ENCODE data around the gene CEP78.
A peak's percentile ranks its signal among the peaks of the same experiment; 100 is the strongest.
"Not testable (repeated sequence)": the region's sequence is repeated elsewhere in the genome, so short reads cannot be mapped to it uniquely, and the experiment has no call there.

Gene CEP78, protein sequence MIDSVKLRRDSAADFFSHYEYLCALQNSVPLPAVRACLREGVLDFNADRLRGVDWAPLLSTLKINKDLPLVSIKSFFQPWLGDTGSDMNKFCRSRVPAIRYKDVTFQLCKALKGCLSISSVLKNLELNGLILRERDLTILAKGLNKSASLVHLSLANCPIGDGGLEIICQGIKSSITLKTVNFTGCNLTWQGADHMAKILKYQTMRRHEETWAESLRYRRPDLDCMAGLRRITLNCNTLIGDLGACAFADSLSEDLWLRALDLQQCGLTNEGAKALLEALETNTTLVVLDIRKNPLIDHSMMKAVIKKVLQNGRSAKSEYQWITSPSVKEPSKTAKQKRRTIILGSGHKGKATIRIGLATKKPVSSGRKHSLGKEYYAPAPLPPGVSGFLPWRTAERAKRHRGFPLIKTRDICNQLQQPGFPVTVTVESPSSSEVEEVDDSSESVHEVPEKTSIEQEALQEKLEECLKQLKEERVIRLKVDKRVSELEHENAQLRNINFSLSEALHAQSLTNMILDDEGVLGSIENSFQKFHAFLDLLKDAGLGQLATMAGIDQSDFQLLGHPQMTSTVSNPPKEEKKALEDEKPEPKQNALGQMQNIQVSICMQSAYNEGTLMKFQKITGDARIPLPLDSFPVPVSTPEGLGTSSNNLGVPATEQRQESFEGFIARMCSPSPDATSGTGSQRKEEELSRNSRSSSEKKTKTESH

DNA sequence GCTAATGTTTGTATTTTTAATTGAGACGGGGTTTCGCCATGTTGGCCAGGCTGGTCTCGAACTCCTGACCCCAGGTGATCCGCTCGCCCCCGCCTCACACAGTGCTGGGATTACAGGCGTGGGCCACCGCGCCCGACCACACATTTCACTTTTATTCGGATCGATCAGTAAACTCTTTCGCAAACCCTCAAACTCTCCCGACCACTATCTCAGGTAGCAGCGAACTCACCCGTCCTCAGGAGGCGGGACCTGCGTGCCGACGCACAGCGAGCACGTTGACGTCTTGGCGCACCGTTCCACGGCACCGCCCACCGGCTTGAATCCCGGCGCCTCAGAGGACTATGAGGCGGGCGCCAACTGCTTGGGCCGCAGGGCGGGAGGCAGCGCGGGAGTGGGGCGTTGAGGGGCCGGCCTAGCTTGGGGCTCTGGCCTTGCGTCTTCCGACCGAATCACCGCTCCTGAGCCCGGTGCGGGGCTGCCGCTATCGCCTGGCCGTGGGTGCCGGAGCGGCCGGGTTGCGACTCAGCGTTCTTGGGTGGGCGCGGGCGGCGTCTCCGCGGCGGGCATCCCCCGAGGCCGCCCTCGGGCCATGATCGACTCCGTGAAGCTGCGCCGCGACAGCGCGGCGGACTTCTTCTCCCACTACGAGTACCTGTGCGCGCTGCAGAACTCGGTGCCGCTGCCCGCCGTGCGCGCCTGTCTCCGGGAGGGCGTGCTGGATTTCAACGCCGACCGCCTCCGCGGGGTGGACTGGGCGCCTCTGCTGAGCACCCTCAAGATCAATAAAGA is at the start of gene CEP78:
TSS of gene CEP78 (plus strand) at position 314 of the 789 bp plus-strand sequence. CDS start at position 590, 276 bp downstream.
- Histone ChIP-seq H3K9ac (peak within 1 kb of the TSS; percentile 78 to 92 (median 87)), H3K9me3 (replicated peaks in 1 of 11) (no peaks in the 10 kb centered on the region), H4K20me1 (peaks cover 0 to 24% (median 0%) of the 10 kb centered on the region in 11 experiments; a peak in 4 of 22 replicates), H3K27me3 (no peaks in the 10 kb centered on the region), H3K36me3 (peaks cover 5 to 25% (median 15%) of the 10 kb centered on the region in 11 experiments; a peak in 21 of 22 replicates), H3K4me1 (peaks cover 7 to 43% (median 37%) of the 10 kb centered on the region in 10 experiments; a peak in 19 of 20 replicates), H3K27ac (peak within 1 kb of the TSS; percentile 56 to 90 (median 82); a peak in 21 of 22 replicates), H3K4me3 (peak within 1 kb of the TSS; percentile 72 to 96 (median 79)), H3K4me2 (peak within 1 kb of the TSS; percentile 80 to 95 (median 91))
- no peak for TF ChIP-seq Cebpa-rat (IDR thresholded peaks at IDR 0.05)

DNA sequence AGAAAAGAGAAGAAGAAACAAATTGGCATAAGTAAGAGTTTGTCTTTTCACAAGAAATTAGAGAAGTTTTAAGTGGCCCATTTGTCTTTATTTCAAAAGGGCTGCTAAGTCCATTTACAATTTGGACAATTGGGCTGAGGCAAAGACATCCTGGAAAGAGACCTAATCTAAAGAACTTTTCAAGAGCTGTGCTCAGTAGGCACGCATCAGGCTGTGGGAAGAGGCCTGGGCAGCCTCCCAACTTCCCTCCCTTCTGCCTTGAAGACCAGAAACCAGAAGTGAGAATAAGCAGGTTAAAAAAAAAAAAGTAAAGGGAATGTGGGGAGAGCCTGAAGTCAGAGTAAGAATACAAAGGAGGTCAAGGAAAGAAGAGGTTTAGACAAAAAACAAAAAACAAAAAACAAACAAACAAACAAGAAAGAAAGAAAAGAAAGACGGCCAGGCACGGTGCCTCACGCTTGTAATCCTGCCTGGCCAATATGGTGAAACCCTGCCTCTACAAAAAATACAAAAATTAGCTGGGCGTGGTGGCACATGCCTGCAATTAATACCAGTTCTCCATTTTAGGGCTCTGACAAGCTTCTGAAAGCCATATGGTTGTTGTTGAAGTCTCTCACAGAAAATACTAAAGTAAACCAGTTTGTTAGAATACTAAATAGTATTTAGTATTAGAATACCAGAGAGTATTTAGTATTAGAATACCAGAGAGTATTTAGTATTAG is 48.0 kb upstream of the CEP78 start:
- H3K9ac ChIP-seq, result no peak overlapping the region
- H3K9me3 ChIP-seq (replicated peaks in 1 of 11), result peaks cover 0 to 4% (median 0%) of the 10 kb centered on the region in 11 experiments; a peak in 1 of 22 replicates
- H3K4me1 ChIP-seq, result peaks cover 0 to 33% (median 4%) of the 10 kb centered on the region in 10 experiments; a peak in 8 of 20 replicates
- no peaks in the 10 kb centered on the region for H4K20me1 ChIP-seq
- H3K4me3 ChIP-seq, result no peak overlapping the region
- H3K4me2 ChIP-seq, result peak overlapping the region in 4 of 11 experiments; percentile 19 to 61 (median 48); a peak in 8 of 22 replicates
- no peaks in the 10 kb centered on the region for H3K36me3 ChIP-seq
- no peak overlapping the region for H3K27ac ChIP-seq
- no peaks in the 10 kb centered on the region for H3K27me3 ChIP-seq
- no peak for TF ChIP-seq Cebpa-rat (IDR thresholded peaks at IDR 0.05)

DNA sequence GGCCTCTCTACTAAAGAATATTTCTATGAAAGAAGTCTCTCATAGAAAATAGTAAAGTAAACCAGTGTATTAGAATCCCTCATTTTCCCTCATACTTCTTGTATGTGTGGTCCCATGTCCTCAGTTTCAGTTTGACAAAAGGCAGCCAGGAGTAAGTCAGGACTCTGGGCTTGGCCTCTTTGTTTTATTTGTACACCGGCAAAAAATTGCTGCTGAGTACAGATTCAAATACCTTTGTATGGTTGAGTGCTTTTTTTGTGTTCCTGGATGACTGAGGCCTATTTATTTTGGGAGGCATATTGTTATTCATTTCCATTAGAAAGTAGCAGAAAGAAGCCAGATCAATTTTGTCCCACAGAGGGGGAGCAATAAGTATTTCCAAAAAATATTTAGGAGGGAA is 47.3 kb upstream of the CEP78 start:
- Histone ChIP-seq H3K27me3 (no peaks in the 10 kb centered on the region), H4K20me1 (no peaks in the 10 kb centered on the region), H3K9ac (no peak overlapping the region), H3K9me3 (replicated peaks in 1 of 11) (peaks cover 0 to 4% (median 0%) of the 10 kb centered on the region in 11 experiments; a peak in 2 of 22 replicates), H3K4me1 (peaks cover 0 to 33% (median 4%) of the 10 kb centered on the region in 10 experiments; a peak in 8 of 20 replicates), H3K36me3 (no peaks in the 10 kb centered on the region), H3K27ac (no peak overlapping the region), H3K4me3 (no peak overlapping the region), H3K4me2 (peak overlapping the region in 4 of 11 experiments; percentile 27 to 61 (median 42); a peak in 5 of 22 replicates)
- TF ChIP-seq Cebpa-rat (IDR thresholded peaks at IDR 0.05), result no peak

DNA sequence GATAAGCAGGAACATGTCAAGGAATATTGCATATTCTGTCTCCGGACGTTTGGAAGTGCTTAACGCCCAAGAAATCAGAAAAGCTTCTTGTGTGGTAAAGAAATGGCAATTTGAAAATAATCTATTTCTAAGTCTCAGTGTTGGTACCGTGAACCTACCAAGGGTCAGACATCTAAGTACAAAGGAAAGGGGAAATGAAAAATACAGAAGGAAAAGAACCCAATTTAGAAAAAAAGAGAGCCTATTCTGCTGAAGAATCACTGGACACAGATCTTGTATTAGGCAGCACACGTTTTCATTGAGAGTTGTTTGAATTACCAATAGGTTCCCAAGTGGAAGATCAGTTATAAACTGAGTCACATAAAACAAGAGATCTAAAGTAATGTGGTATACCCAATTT is 46.9 kb upstream of the CEP78 start:
- H3K4me3 ChIP-seq, result no peak overlapping the region

DNA sequence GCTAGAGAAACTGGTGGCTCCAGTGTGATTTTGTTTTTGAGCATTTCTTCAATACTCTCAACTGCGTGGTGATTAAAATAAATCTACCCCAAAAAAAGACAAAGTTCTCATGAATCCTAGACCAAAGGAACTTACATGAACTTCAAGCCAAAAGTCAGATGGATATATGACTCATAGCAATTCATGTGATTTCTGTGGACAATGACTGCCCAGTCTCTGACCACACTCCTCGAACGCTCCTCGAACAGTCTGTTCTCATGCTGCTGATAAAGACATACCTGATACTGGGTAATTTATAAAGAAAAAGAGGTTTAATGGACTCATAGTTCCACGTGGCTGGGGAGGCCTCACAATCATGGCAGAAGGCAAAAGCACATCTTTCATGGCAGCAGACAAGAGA is 46.4 kb upstream of the CEP78 start:
- no peaks in the 10 kb centered on the region for H4K20me1 ChIP-seq
- no peak overlapping the region for H3K27ac ChIP-seq
- no peak for TF ChIP-seq Cebpa-rat (IDR thresholded peaks at IDR 0.05)
- H3K9ac ChIP-seq, result no peak overlapping the region
- H3K4me2 ChIP-seq, result peak overlapping the region in 4 of 11 experiments; percentile 27 to 61 (median 42); a peak in 6 of 22 replicates
- H3K4me1 ChIP-seq, result peaks cover 0 to 35% (median 6%) of the 10 kb centered on the region in 10 experiments; a peak in 10 of 20 replicates
- H3K27me3 ChIP-seq, result no peaks in the 10 kb centered on the region
- H3K9me3 ChIP-seq (replicated peaks in 1 of 11), result peaks cover 0 to 4% (median 0%) of the 10 kb centered on the region in 11 experiments; a peak in 2 of 22 replicates
- H3K4me3 ChIP-seq, result no peak overlapping the region
- H3K36me3 ChIP-seq, result no peaks in the 10 kb centered on the region

More for the DNA sequence above, 46.9 kb upstream of the CEP78 start:
- Histone ChIP-seq H3K27ac (no peak overlapping the region), H3K27me3 (no peaks in the 10 kb centered on the region), H3K36me3 (no peaks in the 10 kb centered on the region), H4K20me1 (no peaks in the 10 kb centered on the region), H3K9me3 (replicated peaks in 1 of 11) (peaks cover 0 to 4% (median 0%) of the 10 kb centered on the region in 11 experiments; a peak in 2 of 22 replicates), H3K4me2 (peak overlapping the region in 4 of 11 experiments; percentile 27 to 61 (median 42); a peak in 5 of 22 replicates), H3K9ac (no peak overlapping the region), H3K4me1 (peaks cover 0 to 33% (median 4%) of the 10 kb centered on the region in 10 experiments; a peak in 9 of 20 replicates)
- no peak for TF ChIP-seq Cebpa-rat (IDR thresholded peaks at IDR 0.05)

DNA sequence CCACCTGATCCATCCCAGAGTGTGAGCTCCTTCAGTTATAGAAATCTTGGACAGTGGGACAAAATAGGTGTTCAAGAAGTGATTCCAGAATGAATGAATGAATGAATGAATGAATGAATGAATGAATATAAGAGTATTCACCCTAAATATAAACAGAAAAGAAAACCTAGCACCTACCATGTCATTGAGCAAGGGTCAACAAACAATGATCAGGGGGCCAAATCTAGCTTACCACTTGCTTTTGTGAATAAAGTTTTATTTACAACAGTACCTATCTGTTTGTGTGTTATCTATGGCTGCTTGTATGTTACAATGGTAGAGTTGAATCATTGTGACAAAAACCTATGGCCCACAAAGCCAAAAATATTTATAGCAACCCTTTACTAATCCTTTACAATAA is 43.9 kb upstream of the CEP78 start:
- peaks cover 0 to 4% (median 0%) of the 10 kb centered on the region in 11 experiments; a peak in 2 of 22 replicates for H3K9me3 ChIP-seq (replicated peaks in 1 of 11)
- no peaks in the 10 kb centered on the region for H3K36me3 ChIP-seq
- H3K27me3 ChIP-seq, result no peaks in the 10 kb centered on the region
- no peak overlapping the region for H3K9ac ChIP-seq
- H3K4me3 ChIP-seq, result no peak overlapping the region
- H3K27ac ChIP-seq, result no peak overlapping the region
- peaks cover 22 to 60% (median 29%) of the 10 kb centered on the region in 10 experiments for H3K4me1 ChIP-seq
- no peak for TF ChIP-seq Cebpa-rat (IDR thresholded peaks at IDR 0.05)
- no peaks in the 10 kb centered on the region for H4K20me1 ChIP-seq
- no peak overlapping the region for H3K4me2 ChIP-seq

DNA sequence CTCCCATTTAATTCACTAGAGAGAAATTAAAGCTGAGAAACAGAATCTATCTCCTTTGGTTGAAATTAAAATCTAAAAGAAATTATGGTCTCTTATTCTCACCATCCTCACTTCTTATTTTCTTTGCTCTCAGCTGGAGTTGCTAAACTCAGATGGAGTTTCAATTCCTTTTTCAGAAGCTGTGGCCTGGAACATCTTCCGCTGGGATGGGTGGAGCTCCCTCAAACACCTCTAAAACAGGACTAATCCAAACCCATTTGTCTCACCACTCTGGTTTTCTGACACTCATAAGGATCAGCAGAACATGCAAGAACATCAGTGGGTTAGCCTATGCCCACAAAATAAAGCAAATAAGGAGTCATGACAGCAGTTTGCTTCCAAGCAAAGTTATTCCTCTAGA is 39.6 kb upstream of the CEP78 start:
- peak overlapping the region; percentile 37 to 82 (median 70) for H3K4me2 ChIP-seq
- no peaks in the 10 kb centered on the region for H4K20me1 ChIP-seq
- H3K27me3 ChIP-seq, result no peaks in the 10 kb centered on the region
- peak overlapping the region in 8 of 11 experiments; percentile 2 to 49 (median 34); a peak in 12 of 22 replicates for H3K27ac ChIP-seq
- peaks cover 33 to 42% (median 37%) of the 10 kb centered on the region in 10 experiments for H3K4me1 ChIP-seq
- no peaks in the 10 kb centered on the region for H3K36me3 ChIP-seq
- TF ChIP-seq Cebpa-rat (IDR thresholded peaks at IDR 0.05), result 0 out of 22 replicates have a peak, but pooled peaks of 2 of the 11 experiments have one; percentile 11 to 39
- peaks cover 0 to 4% (median 0%) of the 10 kb centered on the region in 11 experiments; a peak in 2 of 22 replicates for H3K9me3 ChIP-seq (replicated peaks in 1 of 11)
- H3K4me3 ChIP-seq, result no peak overlapping the region
- 0 out of 22 replicates have a peak overlapping the region, but pooled peaks of 1 of the 11 experiments have one; percentile 4 for H3K9ac ChIP-seq

DNA sequence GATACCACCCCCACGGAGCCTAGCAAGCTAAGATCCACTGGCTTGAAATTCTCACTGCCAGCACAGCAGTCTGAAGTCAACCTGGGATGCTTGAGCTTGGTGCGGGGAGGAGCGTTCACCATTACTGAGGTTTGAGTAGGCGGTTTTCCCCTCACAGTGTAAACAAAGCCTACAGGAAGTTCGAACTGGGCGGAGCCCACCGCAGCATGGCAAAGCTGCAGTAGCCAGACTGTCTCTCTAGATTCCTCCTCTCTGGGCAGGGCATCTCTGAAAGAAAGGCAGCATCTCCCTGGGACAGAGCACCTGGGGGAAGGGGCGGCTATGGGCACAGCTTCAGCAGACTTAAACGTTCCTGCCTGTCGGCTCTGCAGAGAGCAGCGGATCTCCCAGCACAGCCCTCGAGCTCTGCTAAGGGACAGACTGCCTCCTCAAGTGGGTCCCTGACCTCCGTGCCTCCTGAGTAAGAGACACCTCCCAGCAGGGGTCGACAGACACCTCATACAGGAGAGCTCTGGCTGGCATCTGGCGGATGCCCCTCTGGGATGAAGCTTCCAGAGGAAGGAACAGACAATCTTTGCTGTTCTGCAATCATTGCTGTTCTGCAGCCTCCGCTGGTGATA is 34.6 kb upstream of the CEP78 start:
- Histone ChIP-seq H3K4me3 (peak overlapping the region; percentile 16 to 56 (median 36); a peak in 13 of 20 replicates), H3K9me3 (replicated peaks in 1 of 11) (peaks cover 0 to 15% (median 4%) of the 10 kb centered on the region in 11 experiments; a peak in 9 of 22 replicates), H3K4me2 (peak overlapping the region; percentile 76 to 92 (median 86)), H3K4me1 (peaks cover 24 to 28% (median 25%) of the 10 kb centered on the region in 10 experiments), H3K27ac (peak overlapping the region in 9 of 11 experiments; percentile 27 to 64 (median 53); a peak in 14 of 22 replicates), H3K9ac (peak overlapping the region in 9 of 11 experiments; percentile 15 to 65 (median 57); a peak in 17 of 22 replicates)
- not testable (repeated sequence) for H4K20me1 ChIP-seq, H3K36me3 ChIP-seq, H3K27me3 ChIP-seq
